ENCODE results near the gene FBXO28. TPM values are rescaled to one million over a fixed set of nuclear protein-coding genes. Genes with fewer than 3 reads are reported as not detected.

Gene FBXO28
- total and polyA plus RNA-seq, 2 donors = 18.3 to 19.6 TPM

DNA sequence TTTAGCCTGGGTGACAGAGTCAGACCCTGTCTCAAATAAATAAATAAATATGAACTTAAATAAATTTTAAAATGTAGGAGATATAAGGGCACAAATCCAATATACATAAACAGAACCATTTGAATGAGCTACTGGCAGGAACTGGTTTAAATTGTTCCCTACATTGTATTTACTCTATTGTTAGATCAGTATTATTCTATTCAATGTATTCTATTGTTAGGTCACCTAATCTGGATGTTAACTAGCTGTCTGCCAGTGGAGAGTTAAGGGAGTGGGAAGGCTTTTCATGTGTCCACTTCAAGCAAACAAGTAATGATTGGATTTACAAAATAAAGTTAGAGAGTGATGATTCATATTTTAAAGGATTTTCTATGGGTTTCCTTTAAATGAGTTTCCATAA is 4.9 kb upstream of the FBXO28 start:
- Histone ChIP-seq H3K4me3 (ENCODE audit: low read length in 2 of 2) (no peak overlapping the region), H3K9me3 (ENCODE audit: control insufficient read depth in 2 of 2, insufficient read depth in 1 of 2, low read length in 1 of 2) (no peaks in the 10 kb centered on the region), H3K27me3 (ENCODE audit: control insufficient read depth in 2 of 2, insufficient read depth in 1 of 2, low read length in 1 of 2) (no peaks in the 10 kb centered on the region), H3K4me1 (ENCODE audit: control insufficient read depth in 2 of 2, insufficient read depth in 2 of 2, low read length in 2 of 2) (no peaks in the 10 kb centered on the region), H3K27ac (ENCODE audit: low read depth in 1 of 2, low read length in 1 of 2) (no peak overlapping the region), H3K36me3 (ENCODE audit: control insufficient read depth in 2 of 2, insufficient read depth in 2 of 2, low read length in 1 of 2) (no peaks in the 10 kb centered on the region)
- DNase-seq (ENCODE audit: low read depth in 6 of 9, low spot score in 9 of 9) = no peak

DNA sequence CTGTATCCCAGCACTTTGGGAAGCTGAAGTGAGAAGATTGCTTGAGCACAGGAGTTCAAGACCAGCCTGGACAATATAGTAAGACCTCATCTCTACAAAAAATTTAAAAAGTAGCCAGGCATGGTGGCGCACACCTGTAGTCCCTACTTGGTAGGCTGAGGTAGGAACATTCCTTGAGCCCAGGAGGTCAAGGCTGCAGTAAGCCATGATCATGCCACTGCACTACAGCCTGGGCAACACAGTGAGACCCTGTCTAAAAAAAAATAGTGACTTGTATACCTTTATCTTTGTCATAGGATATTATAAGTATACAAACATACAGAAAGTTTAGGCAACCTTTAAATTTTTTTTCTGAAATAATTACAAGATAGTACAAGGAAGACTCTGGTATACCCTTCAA is 3.9 kb upstream of the FBXO28 start:
- Histone ChIP-seq H3K4me1 (ENCODE audit: control insufficient read depth in 2 of 2, insufficient read depth in 2 of 2, low read length in 2 of 2) (peaks cover 0 to 2% of the 10 kb centered on the region in 2 donors), H3K4me3 (ENCODE audit: low read length in 2 of 2) (no peak overlapping the region), H3K27me3 (ENCODE audit: control insufficient read depth in 2 of 2, insufficient read depth in 1 of 2, low read length in 1 of 2) (no peaks in the 10 kb centered on the region), H3K27ac (ENCODE audit: low read depth in 1 of 2, low read length in 1 of 2) (no peak overlapping the region), H3K9me3 (ENCODE audit: control insufficient read depth in 2 of 2, insufficient read depth in 1 of 2, low read length in 1 of 2) (no peaks in the 10 kb centered on the region), H3K36me3 (ENCODE audit: control insufficient read depth in 2 of 2, insufficient read depth in 2 of 2, low read length in 1 of 2) (no peaks in the 10 kb centered on the region)
- DNase-seq (ENCODE audit: low read depth in 6 of 9, low spot score in 9 of 9) = no peak
- 96% methylated on average over 1 of the region's 1 CpG for WGBS

DNA sequence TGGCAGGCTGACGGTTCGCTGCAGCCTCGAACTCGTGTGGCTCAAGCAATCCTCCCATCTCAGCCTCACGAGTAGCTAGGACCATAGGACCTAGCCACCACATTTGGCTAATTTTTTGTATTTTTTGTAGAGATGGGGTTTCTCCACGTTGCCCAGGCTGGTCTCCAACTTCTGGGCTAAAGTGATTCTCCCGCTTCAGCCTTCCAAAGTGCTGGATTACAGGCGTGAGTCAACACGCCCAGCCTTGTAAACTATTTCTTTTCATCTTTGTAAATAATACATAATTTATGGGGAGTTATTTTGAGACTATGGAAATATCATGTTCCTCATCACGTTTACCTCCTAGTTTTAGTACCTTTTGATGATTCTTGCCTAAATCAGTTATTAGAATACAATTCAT is 906 bp upstream of the FBXO28 start:
- H3K27ac ChIP-seq (ENCODE audit: low read depth in 1 of 2, low read length in 1 of 2) = no peak overlapping the region
- no peak for DNase-seq (ENCODE audit: low read depth in 6 of 9, low spot score in 9 of 9)
- H3K27me3 ChIP-seq (ENCODE audit: control insufficient read depth in 2 of 2, insufficient read depth in 1 of 2, low read length in 1 of 2) = no peaks in the 10 kb centered on the region
- peaks cover 0 to 2% of the 10 kb centered on the region in 2 donors for H3K4me1 ChIP-seq (ENCODE audit: control insufficient read depth in 2 of 2, insufficient read depth in 2 of 2, low read length in 2 of 2)
- no peaks in the 10 kb centered on the region for H3K36me3 ChIP-seq (ENCODE audit: control insufficient read depth in 2 of 2, insufficient read depth in 2 of 2, low read length in 1 of 2)
- no peaks in the 10 kb centered on the region for H3K9me3 ChIP-seq (ENCODE audit: control insufficient read depth in 2 of 2, insufficient read depth in 1 of 2, low read length in 1 of 2)
- WGBS = 77% methylated on average over 10 of the region's 10 CpGs
- H3K4me3 ChIP-seq (ENCODE audit: low read length in 2 of 2) = no peak overlapping the region

DNA sequence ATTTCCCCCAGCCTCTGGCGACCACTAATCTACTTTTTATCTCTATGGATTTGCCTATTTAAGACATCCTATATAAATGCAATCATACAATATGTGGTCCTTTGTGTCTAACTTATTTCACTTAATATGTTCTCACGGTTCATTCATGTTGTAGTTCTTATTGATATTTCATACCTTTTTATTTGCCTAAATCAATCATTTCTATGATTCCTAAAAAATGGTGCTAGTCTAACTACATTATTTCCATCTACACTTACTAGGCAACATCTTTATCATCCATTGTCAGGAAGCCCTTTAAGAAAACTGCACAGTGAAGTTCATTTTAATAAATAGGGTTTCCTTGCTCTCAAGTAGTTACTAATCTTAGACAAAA is 380 bp upstream of the FBXO28 start:
- Histone ChIP-seq H3K9me3 (ENCODE audit: control insufficient read depth in 2 of 2, insufficient read depth in 1 of 2, low read length in 1 of 2) (no peaks in the 10 kb centered on the region), H3K27ac (ENCODE audit: low read depth in 1 of 2, low read length in 1 of 2) (peak overlapping the region; percentile 47 to 90), H3K4me3 (ENCODE audit: low read length in 2 of 2) (peak overlapping the region; percentile 98 to 100), H3K36me3 (ENCODE audit: control insufficient read depth in 2 of 2, insufficient read depth in 2 of 2, low read length in 1 of 2) (no peaks in the 10 kb centered on the region), H3K27me3 (ENCODE audit: control insufficient read depth in 2 of 2, insufficient read depth in 1 of 2, low read length in 1 of 2) (no peaks in the 10 kb centered on the region), H3K4me1 (ENCODE audit: control insufficient read depth in 2 of 2, insufficient read depth in 2 of 2, low read length in 2 of 2) (peaks cover 0 to 2% of the 10 kb centered on the region in 2 donors)
- 51% methylated on average over 2 of the region's 2 CpGs for WGBS
- DNase-seq (ENCODE audit: low read depth in 6 of 9, low spot score in 9 of 9) = no peak

DNA sequence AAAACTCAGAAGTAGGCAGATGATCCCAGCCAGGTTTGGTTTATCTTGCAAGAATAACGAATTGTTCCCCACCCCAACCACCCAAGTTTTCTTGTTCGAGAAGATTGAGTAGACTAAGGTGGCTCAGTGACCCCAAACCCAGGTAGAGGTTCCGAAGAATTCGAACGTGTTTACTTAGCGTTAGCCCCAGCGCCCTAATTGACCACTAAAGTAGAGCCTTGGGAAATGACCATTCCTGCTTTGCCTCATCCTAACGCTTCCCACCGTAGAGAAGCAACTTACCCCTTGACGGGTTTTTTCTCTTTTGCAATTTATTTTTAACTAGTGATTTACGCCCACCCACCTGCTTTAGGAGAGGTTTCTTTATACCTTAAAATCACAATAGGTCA is 870 bp downstream of the FBXO28 start:
- Histone ChIP-seq H3K4me1 (ENCODE audit: control insufficient read depth in 2 of 2, insufficient read depth in 2 of 2, low read length in 2 of 2) (peaks cover 0 to 2% of the 10 kb centered on the region in 2 donors), H3K4me3 (ENCODE audit: low read length in 2 of 2) (peak overlapping the region; percentile 98 to 100), H3K9me3 (ENCODE audit: control insufficient read depth in 2 of 2, insufficient read depth in 1 of 2, low read length in 1 of 2) (no peaks in the 10 kb centered on the region), H3K27ac (ENCODE audit: low read depth in 1 of 2, low read length in 1 of 2) (peak overlapping the region; percentile 90 to 98), H3K27me3 (ENCODE audit: control insufficient read depth in 2 of 2, insufficient read depth in 1 of 2, low read length in 1 of 2) (no peaks in the 10 kb centered on the region), H3K36me3 (ENCODE audit: control insufficient read depth in 2 of 2, insufficient read depth in 2 of 2, low read length in 1 of 2) (peaks cover 0 to 2% of the 10 kb centered on the region in 2 donors)
- WGBS = 11% methylated on average over 11 of the region's 11 CpGs
- no peak for DNase-seq (ENCODE audit: low read depth in 6 of 9, low spot score in 9 of 9)

DNA sequence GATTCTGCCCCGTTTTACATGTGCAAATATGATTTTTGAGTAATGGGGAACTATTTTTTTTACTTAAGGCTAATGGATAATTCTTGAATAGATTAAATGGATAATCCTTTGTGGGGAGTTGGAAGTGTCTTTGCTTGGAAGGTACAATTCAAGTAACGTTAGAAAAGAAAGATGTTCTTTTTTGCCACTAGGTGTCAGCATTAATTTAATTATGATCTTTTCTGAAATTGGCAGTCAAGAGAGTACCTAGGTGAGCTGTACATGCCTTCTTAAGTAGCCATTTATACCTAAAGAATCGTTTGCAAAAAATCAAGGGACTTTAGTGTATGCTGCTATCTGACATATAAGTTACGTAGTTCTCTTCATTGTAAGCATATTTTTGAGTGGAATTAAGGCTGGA is 2.2 kb downstream of the FBXO28 start:
- 28% methylated on average over 4 of the region's 4 CpGs for WGBS
- Histone ChIP-seq H3K9me3 (ENCODE audit: control insufficient read depth in 2 of 2, insufficient read depth in 1 of 2, low read length in 1 of 2) (no peaks in the 10 kb centered on the region), H3K36me3 (ENCODE audit: control insufficient read depth in 2 of 2, insufficient read depth in 2 of 2, low read length in 1 of 2) (peaks cover 0 to 2% of the 10 kb centered on the region in 2 donors), H3K27ac (ENCODE audit: low read depth in 1 of 2, low read length in 1 of 2) (no peak overlapping the region), H3K4me1 (ENCODE audit: control insufficient read depth in 2 of 2, insufficient read depth in 2 of 2, low read length in 2 of 2) (peaks cover 0 to 2% of the 10 kb centered on the region in 2 donors), H3K27me3 (ENCODE audit: control insufficient read depth in 2 of 2, insufficient read depth in 1 of 2, low read length in 1 of 2) (no peaks in the 10 kb centered on the region), H3K4me3 (ENCODE audit: low read length in 2 of 2) (no peak overlapping the region)
- DNase-seq (ENCODE audit: low read depth in 6 of 9, low spot score in 9 of 9) = peak in 8 of 9 donors; percentile 28 to 69 (median 42)

DNA sequence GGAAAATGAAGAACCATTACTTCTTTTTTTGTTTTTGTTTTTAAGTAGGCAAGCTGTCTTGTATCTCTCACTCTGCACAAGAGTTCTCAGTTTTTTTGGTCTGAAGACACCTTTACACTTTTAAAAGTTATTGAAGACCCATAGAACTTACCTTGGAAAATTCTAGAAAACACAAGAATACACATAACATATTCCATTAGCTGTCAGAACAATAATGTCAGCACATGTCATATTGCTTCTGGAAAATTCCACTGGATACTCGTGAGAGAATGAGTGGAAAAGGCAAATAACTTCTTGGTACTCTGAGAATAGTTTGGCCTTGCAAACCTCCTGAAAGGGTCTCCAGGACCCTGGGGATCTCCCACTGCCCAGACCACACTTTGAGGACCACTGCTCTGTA is 4.8 kb downstream of the FBXO28 start:
- Histone ChIP-seq H3K4me1 (ENCODE audit: control insufficient read depth in 2 of 2, insufficient read depth in 2 of 2, low read length in 2 of 2) (peaks cover 0 to 2% of the 10 kb centered on the region in 2 donors), H3K9me3 (ENCODE audit: control insufficient read depth in 2 of 2, insufficient read depth in 1 of 2, low read length in 1 of 2) (no peaks in the 10 kb centered on the region), H3K27me3 (ENCODE audit: control insufficient read depth in 2 of 2, insufficient read depth in 1 of 2, low read length in 1 of 2) (no peaks in the 10 kb centered on the region), H3K4me3 (ENCODE audit: low read length in 2 of 2) (no peak overlapping the region), H3K27ac (ENCODE audit: low read depth in 1 of 2, low read length in 1 of 2) (no peak overlapping the region), H3K36me3 (ENCODE audit: control insufficient read depth in 2 of 2, insufficient read depth in 2 of 2, low read length in 1 of 2) (peaks cover 0 to 2% of the 10 kb centered on the region in 2 donors)
- WGBS = 93% methylated on average over 1 of the region's 1 CpG
- no peak for DNase-seq (ENCODE audit: low read depth in 6 of 9, low spot score in 9 of 9)

DNA sequence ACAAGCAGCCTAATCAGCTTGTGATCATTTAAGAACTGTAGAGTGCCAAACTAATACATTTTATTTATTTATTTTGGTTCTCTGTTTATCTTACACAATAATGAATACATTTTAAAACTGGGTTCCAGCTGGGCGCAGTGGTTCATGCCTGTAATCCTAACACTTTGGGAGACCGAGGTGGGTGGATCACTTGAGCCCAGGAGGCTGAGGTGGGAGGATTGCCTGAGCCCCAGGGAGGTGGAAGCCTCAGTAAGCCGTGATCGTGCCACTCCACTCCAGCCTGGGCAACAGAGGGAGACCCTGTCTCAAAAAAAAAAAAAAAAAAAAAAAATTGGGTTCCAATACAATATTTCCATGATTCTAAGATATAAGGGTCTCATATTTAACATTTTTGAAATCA is 9.2 kb downstream of the FBXO28 start:
- Histone ChIP-seq H3K36me3 (ENCODE audit: control insufficient read depth in 2 of 2, insufficient read depth in 2 of 2, low read length in 1 of 2) (peaks cover 0 to 2% of the 10 kb centered on the region in 2 donors), H3K9me3 (ENCODE audit: control insufficient read depth in 2 of 2, insufficient read depth in 1 of 2, low read length in 1 of 2) (no peaks in the 10 kb centered on the region), H3K27ac (ENCODE audit: low read depth in 1 of 2, low read length in 1 of 2) (no peak overlapping the region), H3K4me3 (ENCODE audit: low read length in 2 of 2) (no peak overlapping the region), H3K27me3 (ENCODE audit: control insufficient read depth in 2 of 2, insufficient read depth in 1 of 2, low read length in 1 of 2) (no peaks in the 10 kb centered on the region), H3K4me1 (ENCODE audit: control insufficient read depth in 2 of 2, insufficient read depth in 2 of 2, low read length in 2 of 2) (no peaks in the 10 kb centered on the region)
- DNase-seq (ENCODE audit: low read depth in 6 of 9, low spot score in 9 of 9) = no peak
- 87% methylated on average over 4 of the region's 4 CpGs for WGBS

DNA sequence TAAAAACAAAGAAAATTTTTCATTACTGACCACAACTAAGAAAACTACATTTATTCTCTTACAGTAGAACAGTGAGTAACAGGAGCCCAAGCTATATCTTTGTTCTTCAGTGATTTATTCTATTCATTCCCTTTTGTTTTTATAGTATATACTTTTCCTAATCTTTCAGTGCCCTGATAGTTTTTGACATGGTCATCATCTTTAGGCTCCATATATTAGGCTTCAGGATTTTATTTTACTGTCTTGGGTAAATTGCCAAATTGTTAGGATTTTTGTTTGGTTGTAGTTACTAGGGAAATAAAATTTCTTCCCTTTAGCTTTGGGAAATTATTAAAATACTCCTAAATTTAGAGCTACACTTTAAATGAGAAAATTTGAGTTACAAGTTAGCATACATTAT is 10.3 kb downstream of the FBXO28 start:
- H3K4me3 ChIP-seq (ENCODE audit: low read length in 2 of 2) = no peak overlapping the region
- peaks cover 0 to 2% of the 10 kb centered on the region in 2 donors for H3K36me3 ChIP-seq (ENCODE audit: control insufficient read depth in 2 of 2, insufficient read depth in 2 of 2, low read length in 1 of 2)
- H3K4me1 ChIP-seq (ENCODE audit: control insufficient read depth in 2 of 2, insufficient read depth in 2 of 2, low read length in 2 of 2) = no peaks in the 10 kb centered on the region
- H3K27ac ChIP-seq (ENCODE audit: low read depth in 1 of 2, low read length in 1 of 2) = no peak overlapping the region
- no peaks in the 10 kb centered on the region for H3K9me3 ChIP-seq (ENCODE audit: control insufficient read depth in 2 of 2, insufficient read depth in 1 of 2, low read length in 1 of 2)
- no peak for DNase-seq (ENCODE audit: low read depth in 6 of 9, low spot score in 9 of 9)
- H3K27me3 ChIP-seq (ENCODE audit: control insufficient read depth in 2 of 2, insufficient read depth in 1 of 2, low read length in 1 of 2) = no peaks in the 10 kb centered on the region

Measured in thymus (tissue), 11 donors.